ENCODE results near the gene SLC2A4.

The SLC2A4 gene

GRCh38 chr17:7307686-7308624 is 26.4 kb downstream of the SLC2A4 start:
- DNase-seq = peak; percentile 41

DNA sequence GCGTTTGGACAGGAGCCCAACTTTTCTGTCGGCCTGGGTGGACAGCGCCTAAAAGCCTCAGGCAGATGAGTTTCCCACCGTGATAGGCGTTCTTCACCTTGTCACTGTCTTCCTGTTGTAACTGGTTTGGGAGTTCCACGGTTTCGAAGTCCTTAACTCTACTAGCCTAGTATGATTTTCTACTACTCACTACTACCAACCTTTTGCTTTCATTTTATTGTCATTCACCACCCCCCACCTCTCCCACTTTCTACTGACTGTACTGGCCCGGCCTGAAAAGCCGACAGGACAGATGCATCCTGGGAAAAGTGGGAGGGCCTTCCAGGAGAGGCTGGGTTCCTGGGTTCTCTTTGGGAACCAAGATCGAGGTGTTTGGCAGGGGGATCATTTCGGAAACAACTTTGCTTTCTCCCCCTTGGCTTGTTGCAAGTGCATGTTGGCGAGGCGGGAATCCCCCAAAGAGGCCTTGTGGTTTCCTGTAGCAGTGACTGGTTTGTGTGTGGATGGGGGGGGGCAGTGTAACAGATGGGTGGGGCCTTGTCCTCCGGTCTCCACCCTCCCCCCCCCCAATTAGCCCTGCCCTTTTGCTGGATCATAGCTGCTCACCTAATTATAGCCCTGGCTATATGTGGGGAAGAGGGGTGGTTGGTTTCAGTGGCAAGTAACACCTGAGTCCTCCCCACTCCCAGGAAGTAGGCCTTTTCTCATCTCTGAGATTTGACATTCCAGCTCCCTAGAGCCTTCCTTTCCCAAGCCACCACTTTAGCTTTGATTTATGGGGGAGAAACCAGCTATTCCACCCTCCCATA is 27.3 kb downstream of the SLC2A4 start:
- peak; percentile 68 for DNase-seq

DNA sequence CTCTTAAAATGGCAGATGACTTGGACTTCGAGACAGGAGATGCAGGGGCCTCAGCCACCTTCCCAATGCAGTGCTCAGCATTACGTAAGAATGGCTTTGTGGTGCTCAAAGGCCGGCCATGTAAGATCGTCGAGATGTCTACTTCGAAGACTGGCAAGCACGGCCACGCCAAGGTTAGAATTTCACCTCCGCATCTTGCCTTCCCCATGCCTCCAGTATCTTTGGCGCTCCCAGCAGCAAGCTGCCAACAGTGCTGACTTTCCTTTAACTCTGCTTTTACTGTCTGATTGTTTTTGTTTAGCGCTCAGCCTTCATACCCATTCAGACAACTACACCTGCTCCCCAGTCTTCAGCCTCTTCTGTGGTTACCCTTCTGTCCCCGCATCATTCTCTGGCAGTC is 28.1 kb downstream of the SLC2A4 start:
- no peak for DNase-seq

DNA sequence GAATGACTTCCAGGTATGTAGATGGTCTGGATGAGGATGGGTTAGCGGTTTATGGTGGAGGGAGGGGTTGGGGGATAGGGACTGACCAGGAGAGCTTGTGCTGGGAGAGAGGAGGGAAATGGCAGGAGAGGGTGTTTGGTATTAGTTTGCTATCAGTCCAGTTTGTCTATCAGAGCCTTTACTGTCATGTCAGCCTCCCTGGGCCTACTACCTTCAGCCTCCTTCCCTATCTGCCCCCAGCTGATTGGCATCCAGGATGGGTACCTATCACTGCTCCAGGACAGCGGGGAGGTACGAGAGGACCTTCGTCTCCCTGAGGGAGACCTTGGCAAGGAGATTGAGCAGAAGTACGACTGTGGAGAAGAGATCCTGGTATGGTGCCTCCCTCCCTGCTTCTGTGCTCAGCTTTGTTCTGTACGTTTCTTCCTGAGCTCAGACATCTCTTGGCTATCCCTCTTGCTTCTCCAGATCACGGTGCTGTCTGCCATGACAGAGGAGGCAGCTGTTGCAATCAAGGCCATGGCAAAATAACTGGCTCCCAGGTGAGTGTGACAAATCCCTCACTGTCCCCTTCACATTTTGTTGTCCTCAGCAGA is 29.7 kb downstream of the SLC2A4 start:
- no peak for DNase-seq

- DNase-seq = no peak
Observed at GRCh38 chr17:7312432-7313087, 31.0 kb downstream of the SLC2A4 start.

DNA sequence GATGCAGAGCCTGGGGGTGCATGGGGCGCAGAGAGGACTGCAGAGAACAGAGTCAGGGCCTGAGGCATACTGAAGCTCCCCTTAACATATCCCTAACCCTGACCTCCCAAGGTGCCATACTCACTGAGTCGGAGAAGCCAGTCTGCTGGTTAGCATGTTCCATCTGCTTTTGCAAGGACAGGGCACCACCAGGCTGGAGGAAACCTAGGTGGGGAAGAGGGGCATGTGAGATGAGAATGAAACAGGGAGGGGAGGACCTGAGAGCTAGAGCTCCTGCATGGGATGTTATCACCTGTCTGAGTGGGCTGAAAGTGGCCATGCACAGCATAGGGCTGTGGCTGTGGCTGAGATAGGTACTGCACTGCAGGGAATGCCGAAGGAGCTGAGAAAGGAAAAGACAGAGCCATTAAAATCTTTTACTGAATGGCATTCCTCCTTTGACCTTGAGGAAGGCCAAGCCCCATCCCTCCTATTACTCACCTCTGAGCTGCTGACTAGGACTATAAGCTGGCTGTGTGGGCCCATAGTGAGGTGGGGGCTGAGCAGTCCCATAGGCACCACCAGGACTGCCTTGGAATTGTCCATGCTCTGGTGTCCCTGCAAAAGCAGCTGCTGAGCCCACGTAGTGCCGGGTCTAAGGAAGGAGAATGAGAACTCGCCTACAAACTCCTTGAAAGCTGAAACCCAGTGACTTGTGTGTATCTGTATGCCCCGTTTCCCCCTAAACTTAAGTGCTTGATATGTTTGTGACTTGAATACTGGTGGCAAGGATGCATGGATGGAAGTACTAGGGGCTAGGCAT is 31.8 kb downstream of the SLC2A4 start:
- no peak for DNase-seq

DNA sequence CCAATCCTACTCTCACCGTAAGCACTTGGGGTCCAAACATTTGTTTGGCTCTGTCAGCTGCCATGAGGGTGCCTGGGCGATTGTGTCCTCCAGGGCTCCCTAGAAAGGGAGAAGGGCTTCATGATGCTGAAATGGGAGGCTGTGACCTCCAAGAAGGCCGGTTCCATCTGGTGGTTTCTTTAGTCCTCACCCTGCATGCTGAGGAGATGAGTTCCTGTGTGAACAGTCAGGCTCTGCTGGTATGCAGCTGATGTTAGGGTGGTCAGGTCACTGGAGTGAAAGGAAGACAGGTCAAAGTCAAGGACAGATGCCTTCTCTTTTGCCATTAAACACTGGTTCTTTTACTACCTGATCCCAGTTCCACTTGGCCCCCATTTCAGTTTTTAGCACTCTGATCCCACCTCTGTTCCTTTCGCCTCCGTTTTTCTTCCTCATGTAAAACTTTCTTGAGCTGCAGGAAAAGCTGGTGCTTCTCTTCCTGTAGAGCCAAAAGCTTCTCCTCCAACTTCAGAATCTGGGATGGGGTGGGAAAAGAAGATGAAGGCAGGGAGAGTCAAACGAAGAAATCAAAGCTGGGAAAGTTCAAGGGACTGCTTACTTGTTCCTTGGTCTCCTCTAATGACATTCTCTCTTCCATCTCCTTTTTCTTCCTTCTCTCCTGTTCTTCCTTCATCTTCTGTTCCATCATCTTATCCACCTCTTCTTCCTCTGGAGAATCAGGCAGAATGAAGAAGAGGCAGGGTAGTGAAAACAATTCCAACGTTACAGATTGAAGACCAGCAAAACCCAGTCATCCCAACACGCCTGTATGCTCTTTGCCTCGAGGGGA is 32.6 kb downstream of the SLC2A4 start:
- no peak for DNase-seq

DNA sequence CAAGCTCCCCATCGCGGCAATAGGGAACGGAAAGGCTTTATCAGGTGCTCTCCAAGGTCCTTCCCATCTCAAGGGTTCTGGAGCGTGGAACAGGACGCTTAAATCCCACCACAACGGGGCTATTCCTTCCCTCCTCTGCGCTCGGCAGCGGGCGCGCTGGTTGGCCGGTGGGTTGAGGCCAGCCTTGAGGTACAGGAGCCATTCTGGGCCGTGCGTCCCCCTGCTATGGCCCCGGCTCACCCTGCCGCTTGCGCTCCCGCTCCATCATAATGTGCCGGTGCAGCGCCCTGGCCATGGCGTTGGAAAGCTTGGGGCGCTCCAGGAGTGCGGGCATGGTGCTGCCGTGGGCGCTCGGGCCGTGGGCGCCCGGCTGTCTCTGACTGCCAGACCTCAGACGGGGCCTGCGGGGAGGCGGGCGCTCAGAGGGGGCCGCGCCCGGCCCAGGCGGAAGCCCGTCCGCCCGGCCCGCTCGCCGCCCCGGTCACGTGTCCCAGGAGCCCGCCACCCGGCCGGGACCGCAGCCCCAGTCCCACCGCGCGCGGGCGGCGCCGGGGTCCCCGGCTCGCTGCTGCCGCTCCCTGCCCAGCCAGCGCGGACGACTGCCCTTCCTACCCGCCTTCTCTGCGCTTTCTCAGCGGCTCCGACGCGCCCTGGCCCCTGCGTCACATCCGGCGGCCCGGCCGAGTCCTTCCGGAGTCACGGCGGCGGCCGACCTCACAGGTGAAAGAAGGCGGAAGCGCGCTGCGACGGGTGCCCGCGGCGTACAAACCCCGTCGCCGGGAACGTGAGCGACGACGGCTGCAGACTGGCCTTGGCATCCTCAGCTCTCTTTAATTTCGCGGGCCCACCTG is 33.4 kb downstream of the SLC2A4 start, which contains the start of gene GPS2:
GPS2 (minus strand) TSS at position 642 of the 851 bp plus-strand sequence; CDS start at position 334, 308 bp downstream.
- peak; percentile 71 for DNase-seq

GRCh38 chr17:7315570-7316235 is 34.2 kb downstream of the SLC2A4 start:
- DNase-seq = no peak

DNA sequence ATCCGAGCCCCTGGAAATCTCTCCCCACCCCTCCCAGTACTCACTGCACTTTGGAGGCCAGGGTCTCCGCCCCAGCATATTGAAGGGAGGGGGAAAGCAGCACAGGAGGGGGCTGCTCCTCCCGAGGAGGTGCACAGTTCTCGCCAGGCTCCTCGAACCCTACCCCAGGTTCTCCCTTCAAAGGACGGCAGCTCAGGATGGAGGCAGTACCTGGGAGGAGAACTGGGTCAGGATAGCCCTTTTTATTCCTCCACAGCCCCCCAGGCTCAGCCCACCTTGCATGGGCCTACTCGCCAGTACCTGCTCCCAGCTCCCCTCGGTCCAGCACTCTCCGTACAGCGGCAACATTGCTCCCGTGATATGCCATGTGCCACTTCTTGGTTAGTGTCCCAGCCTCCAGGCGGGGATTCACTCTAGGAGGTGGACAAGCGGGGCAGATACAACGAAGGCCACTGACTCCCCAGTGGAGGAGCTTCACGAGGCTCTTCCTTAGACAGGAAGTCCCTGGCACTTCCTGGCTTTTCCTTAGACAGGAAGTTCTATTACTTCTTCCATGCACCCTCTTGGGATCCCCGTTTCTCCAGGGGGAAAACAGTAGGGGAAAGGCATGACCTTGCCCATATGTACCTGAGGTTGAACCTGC is 35.8 kb downstream of the SLC2A4 start:
- DNase-seq = no peak

DNA sequence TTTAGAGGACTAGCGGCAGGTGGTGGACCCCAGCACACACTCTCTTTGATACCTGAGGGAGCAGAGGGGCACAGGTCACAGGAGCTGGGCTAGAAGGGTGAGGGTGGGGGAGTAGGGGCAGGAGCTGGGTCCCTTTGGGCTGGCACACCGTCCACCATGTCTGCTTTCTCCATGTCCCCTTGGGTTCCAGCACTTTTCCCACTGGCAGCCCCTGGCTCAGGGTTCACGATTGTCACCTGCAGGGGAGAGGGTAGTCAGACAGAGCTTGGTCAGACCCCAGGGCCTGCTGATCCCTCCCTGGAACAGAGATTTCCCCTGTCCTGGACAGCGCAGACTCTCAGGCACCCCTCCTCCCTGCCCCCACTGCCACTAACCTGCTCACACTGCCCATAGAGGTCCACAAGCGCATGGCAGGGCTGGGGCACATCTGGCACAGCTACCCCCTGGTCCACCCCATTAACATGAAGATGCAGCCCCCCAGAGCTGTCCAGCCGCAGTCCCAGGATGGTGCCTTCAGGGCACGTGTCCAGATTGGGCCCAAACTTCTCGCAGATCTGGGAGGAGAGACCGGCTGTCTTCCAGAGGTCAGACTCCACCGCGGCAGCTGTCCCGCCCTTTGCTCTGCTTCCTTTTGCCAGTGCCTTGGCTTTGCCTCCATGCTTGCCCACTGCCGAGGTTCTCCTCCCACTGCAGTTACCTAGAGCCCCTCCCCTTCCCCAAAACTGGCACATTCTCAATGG is 36.8 kb downstream of the SLC2A4 start:
- no peak for DNase-seq

GRCh38 chr17:7321466-7321865 is 39.9 kb downstream of the SLC2A4 start:
- no peak for DNase-seq

DNA sequence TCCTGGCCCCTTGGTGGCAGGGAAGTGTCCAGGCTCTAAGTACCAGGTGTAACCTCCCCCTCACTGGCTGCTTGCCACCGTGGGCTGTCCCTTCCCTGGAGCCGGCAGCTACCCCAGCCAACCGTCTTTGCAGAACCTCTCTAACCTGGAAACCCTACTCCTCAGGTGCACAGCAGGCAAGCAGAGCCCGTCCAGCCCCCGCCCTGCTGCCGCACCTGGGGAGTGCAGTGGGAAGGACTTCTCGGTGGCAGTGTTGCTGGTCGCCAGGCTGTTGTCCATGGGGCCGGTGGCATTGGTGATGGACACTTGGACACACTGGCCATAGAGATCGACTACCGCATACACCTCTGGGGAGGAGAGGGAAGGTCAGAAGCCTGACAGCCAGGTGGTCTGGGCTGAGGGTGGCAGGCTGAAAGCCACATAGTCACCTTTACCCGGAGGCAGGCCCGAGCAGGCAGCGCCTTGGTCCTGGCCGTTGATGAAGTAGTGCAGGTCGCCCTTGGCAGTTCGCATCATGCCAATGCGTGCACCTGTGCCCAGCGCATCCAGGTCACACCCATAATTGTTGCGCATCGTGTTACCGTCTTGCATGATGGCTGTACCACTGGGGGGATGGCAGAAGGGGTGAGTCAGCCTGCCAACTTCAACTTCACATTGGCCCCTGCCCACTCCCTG is 41.1 kb downstream of the SLC2A4 start:
- DNase-seq = no peak

GRCh38 chr17:7323731-7324437 is 42.4 kb downstream of the SLC2A4 start:
- DNase-seq = no peak

DNA sequence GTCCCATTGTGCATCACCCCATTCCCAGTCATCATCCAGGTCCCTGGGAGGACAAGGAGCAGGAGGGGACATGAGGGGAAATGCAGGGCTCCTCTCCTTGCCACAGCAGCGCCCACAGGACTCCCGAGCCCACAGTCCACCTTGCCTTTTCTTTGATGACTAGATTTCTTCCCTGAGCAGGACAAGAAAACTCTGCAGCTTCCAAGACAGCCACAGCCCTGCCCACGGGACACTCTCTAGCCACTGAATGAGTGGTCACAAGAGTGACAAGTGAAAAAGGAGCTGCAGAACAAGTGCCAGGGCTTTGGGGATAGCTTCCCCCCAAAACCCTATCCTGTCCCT is 42.9 kb downstream of the SLC2A4 start:
- no peak for DNase-seq

DNA sequence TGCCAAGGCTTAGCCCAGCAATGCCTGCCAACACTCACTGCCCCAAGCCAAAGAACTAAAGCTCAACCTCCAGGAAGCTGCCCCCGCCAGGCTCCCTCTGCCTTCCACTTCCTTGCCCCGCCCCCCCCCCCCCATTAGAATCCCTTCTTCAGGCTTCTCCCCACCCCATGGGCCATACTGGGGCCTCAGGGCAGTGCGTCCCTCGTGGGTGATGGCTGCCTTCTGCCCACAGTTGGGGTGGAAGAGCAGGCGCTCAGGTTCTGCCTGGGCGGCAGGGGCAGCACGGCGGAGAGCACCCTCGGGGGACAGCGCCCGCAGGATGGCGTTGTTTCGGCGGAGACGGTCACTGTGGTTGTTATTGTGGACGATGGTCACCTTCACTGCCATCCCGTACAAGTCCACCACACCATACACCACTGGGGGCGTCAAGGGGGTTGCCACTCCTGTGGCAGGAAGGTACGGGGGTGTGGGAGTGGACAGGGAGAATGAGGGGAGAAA is 43.6 kb downstream of the SLC2A4 start:
- no peak for DNase-seq

DNA sequence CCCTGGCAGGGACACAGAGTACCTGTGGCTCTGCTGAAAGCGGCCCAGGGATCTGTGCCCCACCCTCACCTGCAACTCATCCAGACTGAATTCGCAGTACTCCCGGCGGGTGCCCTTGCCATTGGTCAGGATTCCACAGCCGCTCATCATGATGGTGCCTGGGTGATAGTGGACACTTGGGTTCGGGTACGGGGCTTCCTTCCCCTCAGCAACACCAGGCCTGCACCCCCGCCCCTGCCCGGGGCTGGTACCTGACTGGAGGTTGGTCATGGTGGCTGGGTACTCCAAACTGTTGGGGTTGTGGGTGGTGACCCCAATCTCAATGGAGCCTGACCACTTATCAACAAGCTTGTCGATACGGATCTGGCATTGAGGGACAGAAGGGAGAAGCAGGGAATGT is 44.7 kb downstream of the SLC2A4 start:
- no peak for DNase-seq
